Measurements from ENCODE around the gene RHBDL1. TPM values are rescaled to one million over a fixed set of nuclear protein-coding genes. Genes with fewer than 3 reads are reported as not detected.
A peak's percentile ranks its signal among the peaks of the same experiment; 100 is the strongest.

The RHBDL1 gene
- total RNA-seq, 1 experiment from 2014 or later: 12.7 TPM

DNA sequence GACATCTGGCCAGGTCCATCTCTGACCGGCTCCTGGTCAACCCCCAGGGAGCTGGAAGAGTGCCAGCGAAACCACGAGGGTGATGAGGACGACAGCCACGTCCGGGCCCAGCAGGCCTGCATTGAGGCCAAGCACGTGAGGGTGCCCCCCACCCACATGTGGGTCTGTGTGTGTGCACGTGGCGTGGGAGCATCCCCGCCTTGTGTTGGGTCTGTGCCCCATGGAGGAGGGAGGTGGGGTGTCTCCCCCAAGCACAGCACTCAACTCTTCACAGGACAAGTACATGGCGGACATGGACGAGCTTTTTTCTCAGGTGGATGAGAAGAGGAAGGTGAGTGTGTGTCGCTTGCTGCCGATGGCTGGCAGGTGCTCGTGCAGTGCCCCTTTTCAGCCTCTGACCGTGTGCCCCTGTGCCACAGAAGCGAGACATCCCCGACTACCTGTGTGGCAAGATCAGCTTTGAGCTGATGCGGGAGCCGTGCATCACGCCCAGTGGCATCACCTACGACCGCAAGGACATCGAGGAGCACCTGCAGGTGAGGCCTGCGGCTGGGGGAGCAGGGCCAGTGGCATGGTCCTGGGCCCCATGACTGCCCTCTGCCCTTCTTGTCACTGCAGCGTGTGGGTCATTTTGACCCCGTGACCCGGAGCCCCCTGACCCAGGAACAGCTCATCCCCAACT, 6.4 kb downstream of the RHBDL1 start:
- peaks cover 41% of the 10 kb centered on the region for H3K79me2 ChIP-seq (ENCODE audit: insufficient read depth, low read length)
- peak overlapping the region; percentile 92 for H3K9ac ChIP-seq (ENCODE audit: low read length)
- peak overlapping the region; percentile 66 to 90 for H3K4me3 ChIP-seq (replicated peaks in 1 of 2; ENCODE audit: low read depth in 1 of 2, low read length in 2 of 2)
- intact Hi-C loops (cut with micrococcal nuclease): no loop called here
- CTCF ChIA-PET: no interaction called here
- DNase-seq (ENCODE audit: low read depth, low spot score) (no peak), ATAC-seq (no peak)
- TSS peak; percentile 80 for BruUV-seq (replicated peaks)
- RAD21 ChIA-PET (ENCODE audit: low non-redundant PET in 1 of 2, low total read pairs in 2 of 2, uncharacterized antibody in 2 of 2, unreplicated experiment in 2 of 2): no interaction called here
- TF ChIP-seq POLR2A (IDR thresholded peaks at IDR 0.05; ENCODE audit: borderline replicate concordance, extremely low read depth, insufficient read depth, insufficient read length) (no peak), POLR2AphosphoS5 (IDR thresholded peaks at IDR 0.05; ENCODE audit: low read depth, low read length) (peak; percentile 11; the same call in 1 of the 2 replicates)
- H3K9me3 ChIP-seq (ENCODE audit: control insufficient read depth in 1 of 2, insufficient read depth in 1 of 2, low read depth in 1 of 2, low read length in 2 of 2): no peaks in the 10 kb centered on the region
- no peaks in the 10 kb centered on the region for H4K20me1 ChIP-seq (ENCODE audit: insufficient read depth)
- peaks cover 0 to 33% of the 10 kb centered on the region in 2 experiments; a peak in 2 of 4 replicates for H3K36me3 ChIP-seq (ENCODE audit: control insufficient read depth in 1 of 2, insufficient read depth in 2 of 2, low read length in 2 of 2)
- H3K27ac ChIP-seq (ENCODE audit: low read depth, low read length): peak overlapping the region; percentile 98
- H2AFZ ChIP-seq (ENCODE audit: low read depth, low read length, poor library complexity, severe bottlenecking): no peak overlapping the region
- H3K4me2 ChIP-seq (ENCODE audit: low read length): peak overlapping the region; percentile 97
- H3K27me3 ChIP-seq (ENCODE audit: insufficient read depth, low read length): no peaks in the 10 kb centered on the region
- POLR2A ChIA-PET: no interaction called here
- peaks cover 13 to 55% of the 10 kb centered on the region in 2 experiments for H3K4me1 ChIP-seq (ENCODE audit: control insufficient read depth in 1 of 2, insufficient read depth in 2 of 2, low read length in 2 of 2)
- no peaks in the 10 kb centered on the region for H3K9me2 ChIP-seq (ENCODE audit: insufficient read depth)

DNA sequence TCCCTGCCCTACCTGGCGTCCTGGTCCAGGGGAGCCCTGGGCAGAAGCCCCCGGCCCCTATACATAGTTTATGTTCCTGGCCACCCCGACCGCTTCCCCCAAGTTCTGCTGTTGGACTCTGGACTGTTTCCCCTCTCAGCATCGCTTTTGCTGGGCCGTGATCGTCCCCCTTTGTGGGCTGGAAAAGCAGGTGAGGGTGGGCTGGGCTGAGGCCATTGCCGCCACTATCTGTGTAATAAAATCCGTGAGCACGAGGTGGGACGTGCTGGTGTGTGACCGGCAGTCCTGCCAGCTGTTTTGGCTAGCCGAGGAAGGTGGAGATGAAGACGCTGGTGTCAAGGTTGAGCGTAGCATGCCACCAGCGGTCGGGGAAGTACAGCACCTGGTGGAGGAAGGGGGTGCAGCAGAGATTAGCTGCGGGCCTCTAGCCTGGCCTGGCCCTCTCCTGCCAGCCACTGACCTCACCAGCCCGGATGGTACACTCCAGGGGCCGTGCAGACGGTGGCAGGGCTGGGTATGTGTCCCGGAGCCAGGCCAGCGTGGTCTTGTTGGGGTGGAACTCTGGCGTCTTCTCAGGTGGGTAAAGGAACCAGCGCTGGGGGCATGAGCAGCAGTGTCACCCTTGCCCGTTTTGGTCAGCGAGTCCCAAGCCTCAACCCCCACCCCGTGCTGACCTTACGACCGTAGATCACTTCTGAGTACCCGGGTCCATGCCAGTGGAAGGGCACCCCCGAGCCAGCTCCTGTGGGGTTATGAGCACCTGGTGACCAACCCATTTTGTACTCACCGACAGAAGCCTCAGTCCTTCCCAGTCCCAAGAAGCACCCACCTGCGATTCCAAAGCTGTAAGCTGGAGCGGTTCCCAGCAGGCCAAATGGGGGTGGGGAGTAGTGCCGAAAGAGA, 7.3 kb downstream of the RHBDL1 start:
- DNase-seq (ENCODE audit: low read depth, low spot score): no peak
- intact Hi-C loops (cut with micrococcal nuclease): no loop called here
- Histone ChIP-seq H4K20me1 (ENCODE audit: insufficient read depth) (no peaks in the 10 kb centered on the region), H3K36me3 (ENCODE audit: control insufficient read depth in 1 of 2, insufficient read depth in 2 of 2, low read length in 2 of 2) (peaks cover 0 to 33% of the 10 kb centered on the region in 2 experiments; a peak in 2 of 4 replicates), H3K9ac (ENCODE audit: low read length) (peak overlapping the region; percentile 92), H2AFZ (ENCODE audit: low read depth, low read length, poor library complexity, severe bottlenecking) (no peak overlapping the region), H3K4me2 (ENCODE audit: low read length) (peak overlapping the region; percentile 97), H3K27me3 (ENCODE audit: insufficient read depth, low read length) (no peaks in the 10 kb centered on the region), H3K9me2 (ENCODE audit: insufficient read depth) (no peaks in the 10 kb centered on the region), H3K79me2 (ENCODE audit: insufficient read depth, low read length) (peaks cover 41% of the 10 kb centered on the region), H3K4me3 (replicated peaks in 1 of 2; ENCODE audit: low read depth in 1 of 2, low read length in 2 of 2) (peak overlapping the region; percentile 71 to 90), H3K27ac (ENCODE audit: low read depth, low read length) (peak overlapping the region; percentile 98), H3K4me1 (ENCODE audit: control insufficient read depth in 1 of 2, insufficient read depth in 2 of 2, low read length in 2 of 2) (peaks cover 13 to 55% of the 10 kb centered on the region in 2 experiments), H3K9me3 (ENCODE audit: control insufficient read depth in 1 of 2, insufficient read depth in 1 of 2, low read depth in 1 of 2, low read length in 2 of 2) (no peaks in the 10 kb centered on the region)
- ChIA-PET POLR2A (no interaction called here), RAD21 (ENCODE audit: low non-redundant PET in 1 of 2, low total read pairs in 2 of 2, uncharacterized antibody in 2 of 2, unreplicated experiment in 2 of 2) (no interaction called here), CTCF (no interaction called here)
- BruUV-seq (replicated peaks): TSS peak; percentile 72
- no peak for ATAC-seq
- no peak for TF ChIP-seq POLR2A (IDR thresholded peaks at IDR 0.05; ENCODE audit: borderline replicate concordance, extremely low read depth, insufficient read depth, insufficient read length)
- no peak for TF ChIP-seq TCF7L2 (IDR thresholded peaks at IDR 0.05; ENCODE audit: borderline replicate concordance, extremely low read depth, insufficient read depth, insufficient read length)
- TF ChIP-seq, protein P1, sequence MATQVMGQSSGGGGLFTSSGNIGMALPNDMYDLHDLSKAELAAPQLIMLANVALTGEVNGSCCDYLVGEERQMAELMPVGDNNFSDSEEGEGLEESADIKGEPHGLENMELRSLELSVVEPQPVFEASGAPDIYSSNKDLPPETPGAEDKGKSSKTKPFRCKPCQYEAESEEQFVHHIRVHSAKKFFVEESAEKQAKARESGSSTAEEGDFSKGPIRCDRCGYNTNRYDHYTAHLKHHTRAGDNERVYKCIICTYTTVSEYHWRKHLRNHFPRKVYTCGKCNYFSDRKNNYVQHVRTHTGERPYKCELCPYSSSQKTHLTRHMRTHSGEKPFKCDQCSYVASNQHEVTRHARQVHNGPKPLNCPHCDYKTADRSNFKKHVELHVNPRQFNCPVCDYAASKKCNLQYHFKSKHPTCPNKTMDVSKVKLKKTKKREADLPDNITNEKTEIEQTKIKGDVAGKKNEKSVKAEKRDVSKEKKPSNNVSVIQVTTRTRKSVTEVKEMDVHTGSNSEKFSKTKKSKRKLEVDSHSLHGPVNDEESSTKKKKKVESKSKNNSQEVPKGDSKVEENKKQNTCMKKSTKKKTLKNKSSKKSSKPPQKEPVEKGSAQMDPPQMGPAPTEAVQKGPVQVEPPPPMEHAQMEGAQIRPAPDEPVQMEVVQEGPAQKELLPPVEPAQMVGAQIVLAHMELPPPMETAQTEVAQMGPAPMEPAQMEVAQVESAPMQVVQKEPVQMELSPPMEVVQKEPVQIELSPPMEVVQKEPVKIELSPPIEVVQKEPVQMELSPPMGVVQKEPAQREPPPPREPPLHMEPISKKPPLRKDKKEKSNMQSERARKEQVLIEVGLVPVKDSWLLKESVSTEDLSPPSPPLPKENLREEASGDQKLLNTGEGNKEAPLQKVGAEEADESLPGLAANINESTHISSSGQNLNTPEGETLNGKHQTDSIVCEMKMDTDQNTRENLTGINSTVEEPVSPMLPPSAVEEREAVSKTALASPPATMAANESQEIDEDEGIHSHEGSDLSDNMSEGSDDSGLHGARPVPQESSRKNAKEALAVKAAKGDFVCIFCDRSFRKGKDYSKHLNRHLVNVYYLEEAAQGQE (IDR thresholded peaks at IDR 0.05; ENCODE audit: low read depth): no peak
- TF ChIP-seq FOSL1 (IDR thresholded peaks at IDR 0.05; ENCODE audit: low read depth): no peak
- TF ChIP-seq SIN3A (IDR thresholded peaks at IDR 0.05; ENCODE audit: low read depth): no peak
- TF ChIP-seq, protein P2, sequence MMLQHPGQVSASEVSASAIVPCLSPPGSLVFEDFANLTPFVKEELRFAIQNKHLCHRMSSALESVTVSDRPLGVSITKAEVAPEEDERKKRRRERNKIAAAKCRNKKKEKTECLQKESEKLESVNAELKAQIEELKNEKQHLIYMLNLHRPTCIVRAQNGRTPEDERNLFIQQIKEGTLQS (IDR thresholded peaks at IDR 0.05): no peak
- TF ChIP-seq ELF1 (IDR thresholded peaks at IDR 0.05; ENCODE audit: borderline replicate concordance, low read depth): no peak
- TF ChIP-seq EZH2 (IDR thresholded peaks at IDR 0.05): no peak
- no peak for TF ChIP-seq EZH2phosphoT487 (IDR thresholded peaks at IDR 0.05; ENCODE audit: borderline replicate concordance)
- TF ChIP-seq ZNF274 (IDR thresholded peaks at IDR 0.05; ENCODE audit: low read depth, low read length): no peak
- no peak for TF ChIP-seq POLR2AphosphoS5 (IDR thresholded peaks at IDR 0.05; ENCODE audit: low read depth, low read length)
- TF ChIP-seq CEBPB (IDR thresholded peaks at IDR 0.05; ENCODE audit: low read depth): no peak
- TF ChIP-seq, protein P3, sequence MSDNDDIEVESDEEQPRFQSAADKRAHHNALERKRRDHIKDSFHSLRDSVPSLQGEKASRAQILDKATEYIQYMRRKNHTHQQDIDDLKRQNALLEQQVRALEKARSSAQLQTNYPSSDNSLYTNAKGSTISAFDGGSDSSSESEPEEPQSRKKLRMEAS (IDR thresholded peaks at IDR 0.05): no peak
- TF ChIP-seq SRF (IDR thresholded peaks at IDR 0.05; ENCODE audit: low read depth): no peak
- no peak for TF ChIP-seq SP1 (IDR thresholded peaks at IDR 0.05; ENCODE audit: low read depth)

All from HCT116 (cell line).